ENCODE data around the gene HSD17B3.
A peak's percentile ranks its signal among the peaks of the same experiment; 100 is the strongest.
"Not testable (repeated sequence)": the region's sequence is repeated elsewhere in the genome, so short reads cannot be mapped to it uniquely, and the experiment has no call there.

HSD17B3 gene

DNA sequence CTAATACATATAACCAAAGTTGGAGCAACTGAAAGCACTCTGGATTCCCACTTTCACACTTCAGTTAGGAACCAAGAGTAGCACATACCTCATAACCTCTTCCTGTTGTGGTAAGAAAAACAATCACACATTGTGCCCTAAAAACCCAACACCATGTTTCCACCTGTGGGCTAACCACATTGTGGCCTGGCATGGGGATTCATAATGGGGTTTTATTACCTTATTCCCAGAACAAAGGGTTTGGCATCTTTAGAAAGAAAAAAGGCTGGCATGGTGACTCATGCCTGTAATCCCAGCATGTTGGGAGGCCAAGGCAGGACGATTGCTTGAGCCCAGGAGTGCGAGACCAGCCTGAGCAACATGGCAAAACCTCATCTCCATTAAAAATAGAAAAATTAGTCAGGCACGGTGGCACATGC is 60.6 kb downstream of the HSD17B3 start:
- Histone ChIP-seq H3K36me3 (no peaks in the 10 kb centered on the region), H3K4me1 (peaks cover 13% of the 10 kb centered on the region), H4K20me1 (no peaks in the 10 kb centered on the region), H3K27ac (no peak overlapping the region), H3K9ac (no peak overlapping the region), H3K27me3 (peaks cover 10% of the 10 kb centered on the region), H3K4me3 (no peak overlapping the region), H3K9me3 (no peaks in the 10 kb centered on the region), H3K4me2 (peak overlapping the region; percentile 11; the same call in 1 of the 2 replicates)
- TF ChIP-seq Cebpa-rat (IDR thresholded peaks at IDR 0.05), result no peak

DNA sequence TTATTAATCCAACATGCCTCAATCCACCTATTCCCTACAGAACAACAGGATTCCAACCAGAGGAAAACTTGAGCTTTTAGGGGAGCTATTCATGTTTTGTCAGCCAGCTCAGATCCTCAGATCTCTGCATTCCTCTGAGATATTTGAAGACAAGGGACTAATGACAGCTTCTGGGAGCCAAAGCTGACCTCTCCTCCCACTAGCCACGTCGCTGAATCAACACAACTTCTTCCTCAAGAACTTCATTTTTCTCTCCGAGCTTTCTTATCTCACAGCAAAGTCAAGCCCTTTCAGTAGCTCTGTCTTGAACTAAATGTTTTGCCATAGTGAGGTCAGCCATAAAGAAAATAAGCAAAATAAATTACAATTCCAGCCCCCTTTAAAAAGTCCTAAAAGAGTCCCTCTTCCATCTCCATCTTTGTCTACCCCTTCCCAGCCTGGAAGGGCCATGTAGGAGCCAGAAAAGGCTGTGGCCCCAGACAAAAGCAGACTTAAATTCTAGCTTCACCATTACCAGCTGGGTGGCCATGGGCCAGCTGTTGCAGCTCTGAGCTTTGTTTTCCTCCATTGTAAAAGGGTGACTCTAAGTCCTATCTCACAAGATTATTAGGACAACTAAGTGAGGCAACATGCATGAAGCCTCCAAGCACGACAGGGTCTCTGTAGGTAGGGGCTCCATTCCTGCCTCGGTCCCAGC is 65.0 kb downstream of the HSD17B3 start:
- Histone ChIP-seq H3K4me1 (peaks cover 9% of the 10 kb centered on the region), H3K4me3 (no peak overlapping the region), H3K36me3 (no peaks in the 10 kb centered on the region), H4K20me1 (no peaks in the 10 kb centered on the region), H3K27me3 (no peaks in the 10 kb centered on the region), H3K9me3 (no peaks in the 10 kb centered on the region), H3K9ac (no peak overlapping the region), H3K4me2 (no peak overlapping the region), H3K27ac (no peak overlapping the region)
- no peak for TF ChIP-seq Cebpa-rat (IDR thresholded peaks at IDR 0.05)

DNA sequence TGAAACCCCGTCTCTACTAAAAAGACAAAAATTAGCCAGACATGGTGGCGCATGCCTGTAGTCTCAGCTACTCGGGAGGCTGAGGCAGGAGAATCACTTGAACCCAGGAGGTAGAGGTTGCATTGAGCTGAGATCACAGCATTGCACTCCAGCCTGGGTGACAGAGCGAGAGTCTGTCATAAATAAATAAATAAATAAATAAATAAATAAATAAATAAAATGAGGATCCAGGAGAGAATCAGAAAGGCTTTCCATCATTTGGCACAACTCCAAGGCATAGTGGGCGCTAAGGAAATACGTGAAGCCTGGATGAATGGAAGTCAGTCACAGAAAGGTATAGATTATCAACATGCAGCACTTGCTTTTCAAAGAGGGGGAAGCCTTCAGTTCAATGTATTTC is 65.6 kb downstream of the HSD17B3 start:
- not testable (repeated sequence) for H3K4me3 ChIP-seq, H4K20me1 ChIP-seq, H3K36me3 ChIP-seq, H3K4me1 ChIP-seq, H3K9ac ChIP-seq, H3K9me3 ChIP-seq, H3K27ac ChIP-seq, H3K4me2 ChIP-seq, H3K27me3 ChIP-seq

DNA sequence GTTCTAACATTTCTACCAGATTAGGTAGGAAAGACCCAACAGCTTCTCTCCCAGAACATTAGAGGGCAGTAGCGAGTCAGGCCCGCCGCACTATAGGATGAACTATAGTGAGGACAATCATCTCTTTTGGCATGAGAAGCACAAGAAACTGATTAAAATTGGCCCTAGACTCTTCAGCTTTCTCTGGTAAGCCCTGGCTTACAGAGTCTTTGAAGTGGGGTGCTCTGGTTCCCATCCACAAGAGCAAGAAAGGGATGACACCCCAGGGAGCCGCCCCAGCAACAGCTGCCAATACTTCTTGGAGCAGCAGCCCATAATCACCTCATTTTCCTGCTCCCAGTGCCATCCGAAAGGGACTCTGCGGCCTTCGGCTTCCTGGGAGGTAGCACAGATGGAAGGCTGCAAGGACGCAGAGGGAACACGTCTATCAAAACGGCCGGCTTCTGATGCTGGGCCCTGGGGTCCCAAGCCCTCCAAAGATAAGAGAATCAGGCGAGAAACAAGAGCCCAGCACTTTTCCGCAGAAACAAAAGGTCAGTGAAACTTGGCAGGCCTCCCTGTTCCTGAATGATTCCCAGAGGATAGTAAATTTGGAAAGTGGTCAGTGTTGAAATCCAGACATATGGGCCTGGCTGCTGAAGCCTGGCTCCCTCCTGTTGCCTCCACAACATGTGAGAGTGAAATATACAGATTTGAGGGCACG is 69.3 kb downstream of the HSD17B3 start:
- no peak for TF ChIP-seq Cebpa-rat (IDR thresholded peaks at IDR 0.05)
- no peaks in the 10 kb centered on the region for H3K36me3 ChIP-seq
- no peak overlapping the region for H3K27ac ChIP-seq
- H3K9me3 ChIP-seq, result 0 out of 2 replicates have a peak, but pooled peaks cover 4% of the 10 kb centered on the region
- H4K20me1 ChIP-seq, result no peaks in the 10 kb centered on the region
- H3K4me3 ChIP-seq, result no peak overlapping the region
- no peaks in the 10 kb centered on the region for H3K27me3 ChIP-seq
- H3K4me2 ChIP-seq, result no peak overlapping the region
- no peak overlapping the region for H3K9ac ChIP-seq
- no peaks in the 10 kb centered on the region for H3K4me1 ChIP-seq

DNA sequence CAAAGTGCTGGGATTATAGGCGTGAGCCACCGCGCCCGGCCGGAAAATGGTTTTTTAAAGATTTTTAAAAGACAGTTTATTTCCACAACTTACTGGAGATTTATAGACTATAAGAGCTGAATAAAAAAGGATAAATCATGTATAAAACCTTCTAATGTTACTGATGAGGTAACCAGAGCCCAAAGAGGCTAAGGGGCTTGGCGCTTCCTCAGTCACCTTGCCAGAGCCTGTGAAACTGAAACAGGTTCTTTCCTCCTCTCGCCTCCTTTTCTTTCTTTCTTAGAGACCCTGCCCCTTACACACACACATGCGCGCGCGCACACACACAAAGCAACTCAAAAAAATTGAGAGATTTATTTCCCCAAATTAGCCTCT is 69.8 kb downstream of the HSD17B3 start:
- H3K27me3 ChIP-seq, result no peaks in the 10 kb centered on the region
- H3K4me1 ChIP-seq, result no peaks in the 10 kb centered on the region
- H3K4me2 ChIP-seq, result no peak overlapping the region
- H3K36me3 ChIP-seq, result no peaks in the 10 kb centered on the region
- H3K4me3 ChIP-seq, result no peak overlapping the region
- no peak overlapping the region for H3K27ac ChIP-seq
- H3K9ac ChIP-seq, result no peak overlapping the region
- H4K20me1 ChIP-seq, result no peaks in the 10 kb centered on the region
- TF ChIP-seq Cebpa-rat (IDR thresholded peaks at IDR 0.05), result no peak
- H3K9me3 ChIP-seq, result 0 out of 2 replicates have a peak, but pooled peaks cover 4% of the 10 kb centered on the region

DNA sequence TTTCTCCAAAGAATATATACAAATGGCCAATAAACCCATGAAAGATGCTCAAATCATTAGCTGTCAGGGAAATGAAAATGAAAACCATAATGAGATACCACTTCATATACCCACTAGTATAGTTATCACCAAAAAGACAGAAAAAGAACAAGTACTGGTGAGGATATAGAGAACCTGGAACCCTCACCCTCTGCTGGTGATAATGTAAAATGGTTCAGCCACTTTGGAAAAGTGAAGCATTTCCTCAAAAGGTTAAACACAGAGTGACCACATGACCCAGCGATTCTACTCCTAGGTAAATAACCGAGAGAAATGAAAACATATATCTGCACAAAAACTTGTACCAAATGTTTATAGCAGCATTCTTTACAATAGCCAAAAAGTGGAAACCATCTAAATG is 72.0 kb downstream of the HSD17B3 start:
- H3K27me3 ChIP-seq, result no peaks in the 10 kb centered on the region
- H3K4me3 ChIP-seq, result no peak overlapping the region
- no peaks in the 10 kb centered on the region for H3K4me1 ChIP-seq
- no peaks in the 10 kb centered on the region for H4K20me1 ChIP-seq
- H3K9ac ChIP-seq, result no peak overlapping the region
- no peaks in the 10 kb centered on the region for H3K36me3 ChIP-seq
- no peak overlapping the region for H3K4me2 ChIP-seq
- H3K27ac ChIP-seq, result no peak overlapping the region
- 0 out of 2 replicates have a peak, but pooled peaks cover 4% of the 10 kb centered on the region for H3K9me3 ChIP-seq
- TF ChIP-seq Cebpa-rat (IDR thresholded peaks at IDR 0.05), result no peak

DNA sequence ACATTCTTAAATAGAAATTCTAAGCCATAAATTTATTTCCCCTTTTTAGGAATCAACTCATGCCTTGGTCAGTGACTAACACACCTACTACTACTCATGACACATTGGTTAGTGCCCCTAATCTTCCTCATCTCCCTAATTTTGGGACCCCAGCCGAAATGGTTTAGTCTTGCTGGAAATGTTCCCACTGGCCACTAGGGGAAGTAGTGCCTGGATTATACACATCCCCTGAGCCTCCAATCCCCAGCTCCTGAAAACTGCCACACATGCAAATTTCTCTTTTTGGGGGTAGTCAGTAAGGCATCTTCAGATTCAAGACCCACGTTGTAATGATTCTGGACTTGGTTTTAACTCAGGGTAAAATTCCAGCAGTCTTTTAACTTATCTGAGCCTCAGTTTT is 79.8 kb downstream of the HSD17B3 start:
- TF ChIP-seq Cebpa-rat (IDR thresholded peaks at IDR 0.05), result no peak
- H4K20me1 ChIP-seq, result no peaks in the 10 kb centered on the region
- H3K9ac ChIP-seq, result no peak overlapping the region
- H3K27me3 ChIP-seq, result no peaks in the 10 kb centered on the region
- H3K36me3 ChIP-seq, result no peaks in the 10 kb centered on the region
- H3K4me3 ChIP-seq, result no peak overlapping the region
- no peak overlapping the region for H3K4me2 ChIP-seq
- peaks cover 10% of the 10 kb centered on the region for H3K4me1 ChIP-seq
- H3K9me3 ChIP-seq, result peaks cover 21% of the 10 kb centered on the region
- H3K27ac ChIP-seq, result no peak overlapping the region

DNA sequence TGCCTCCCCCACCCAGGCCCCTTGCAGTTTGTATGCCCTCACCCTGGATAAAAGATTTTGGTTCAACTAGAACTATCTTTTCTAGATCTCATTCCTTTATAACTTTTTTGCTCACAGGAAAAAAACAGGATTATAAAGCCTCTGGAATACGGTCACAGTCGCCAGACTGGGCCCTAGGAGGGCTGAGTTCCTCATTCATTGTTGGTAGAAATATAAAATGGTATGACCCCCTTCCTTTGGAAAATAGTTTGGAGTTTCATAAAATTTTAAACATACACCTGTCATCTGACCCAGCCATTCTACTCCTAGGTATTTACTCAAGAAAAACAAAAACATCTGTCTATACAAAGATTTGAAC is 82.1 kb downstream of the HSD17B3 start:
- Histone ChIP-seq H3K9me3 (peaks cover 30% of the 10 kb centered on the region), H3K27ac (no peak overlapping the region), H3K27me3 (no peaks in the 10 kb centered on the region), H3K4me2 (no peak overlapping the region), H3K36me3 (no peaks in the 10 kb centered on the region), H3K9ac (no peak overlapping the region), H4K20me1 (no peaks in the 10 kb centered on the region), H3K4me3 (no peak overlapping the region), H3K4me1 (peaks cover 24% of the 10 kb centered on the region)
- TF ChIP-seq Cebpa-rat (IDR thresholded peaks at IDR 0.05), result no peak

DNA sequence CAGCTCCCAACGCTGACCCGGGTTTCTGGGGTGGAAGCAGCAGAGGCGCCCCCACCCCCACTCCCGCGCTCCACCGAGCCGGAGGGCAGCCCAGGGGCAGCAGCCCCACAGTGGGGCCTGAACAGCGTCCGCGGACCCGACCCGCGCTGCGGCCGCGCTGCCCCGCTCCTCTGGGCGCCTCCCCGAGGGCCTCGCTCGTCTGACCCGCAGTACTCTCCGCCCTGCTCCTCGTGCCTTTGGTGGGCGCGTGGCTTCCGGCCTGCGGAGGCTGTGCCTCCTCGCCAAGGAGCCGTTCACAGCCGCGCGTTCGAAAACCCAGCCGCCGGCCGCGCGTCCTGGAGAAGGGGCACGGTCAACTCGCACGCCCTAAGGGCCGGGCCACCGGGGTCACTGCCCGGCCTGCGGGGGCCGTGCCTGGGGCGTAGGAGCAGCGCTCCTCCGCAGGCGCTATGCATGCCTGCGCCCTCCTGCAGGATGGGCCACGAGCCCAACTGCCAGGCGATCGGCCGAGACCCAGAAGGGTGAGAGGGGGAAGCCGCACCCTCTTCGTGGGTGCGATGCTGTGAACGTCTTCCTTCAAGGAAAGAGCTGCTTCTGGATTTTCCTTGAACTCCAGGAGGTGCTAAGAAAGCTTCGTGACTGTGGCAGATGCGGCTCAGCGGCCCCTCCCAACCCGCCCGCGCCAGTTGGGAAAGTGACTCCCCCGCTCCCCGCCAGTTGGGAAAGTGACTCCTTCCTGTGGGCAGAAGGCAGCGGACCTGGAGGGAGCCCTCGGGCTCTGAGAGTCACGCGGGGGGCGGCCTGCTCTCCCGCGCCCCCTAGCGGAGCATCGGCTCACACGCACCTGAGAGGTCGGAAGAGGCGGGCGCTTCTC is 82.7 kb downstream of the HSD17B3 start:
- Histone ChIP-seq H4K20me1 (no peaks in the 10 kb centered on the region), H3K4me3 (no peak overlapping the region), H3K9ac (no peak overlapping the region), H3K4me2 (no peak overlapping the region), H3K4me1 (peaks cover 24% of the 10 kb centered on the region), H3K27me3 (0 out of 2 replicates have a peak, but pooled peaks cover 3% of the 10 kb centered on the region), H3K36me3 (no peaks in the 10 kb centered on the region), H3K9me3 (peaks cover 31% of the 10 kb centered on the region), H3K27ac (no peak overlapping the region)
- TF ChIP-seq Cebpa-rat (IDR thresholded peaks at IDR 0.05), result no peak

Data from BLaER1 (cell line).